ENCODE data around the gene PTX4. TPM values are rescaled to one million over a fixed set of nuclear protein-coding genes. Genes with fewer than 3 reads are reported as not detected.

The PTX4 gene
- polyA plus RNA-seq, 1 donor (not counting 4 experiments of a cell fraction or from before 2014, with no cell fraction given): not detected

- Histone ChIP-seq H3K79me2 (ENCODE audit: control insufficient read depth, insufficient read depth, low read length) (no peaks in the 10 kb centered on the region), H3K27me3 (ENCODE audit: control insufficient read depth, extremely low read depth, insufficient read depth, low read length) (no peaks in the 10 kb centered on the region), H3K4me2 (ENCODE audit: control insufficient read depth, extremely low read depth, insufficient read depth, low read depth, low read length) (no peak overlapping the region), H3K36me3 (ENCODE audit: control insufficient read depth in 2 of 2, extremely low read depth in 1 of 2, insufficient read depth in 2 of 2, low read length in 2 of 2) (peaks cover 0 to 7% of the 10 kb centered on the region in 2 experiments), H3K4me1 (ENCODE audit: control insufficient read depth, extremely low read depth, insufficient read depth, low read length) (no peaks in the 10 kb centered on the region), H3K27ac (ENCODE audit: control insufficient read depth, insufficient read depth, low read length) (no peak overlapping the region), H3K9ac (ENCODE audit: control insufficient read depth, extremely low read depth, insufficient read depth, low read length) (no peak overlapping the region), H3K9me1 (ENCODE audit: control insufficient read depth, extremely low read depth, insufficient read depth, low read length) (no peaks in the 10 kb centered on the region), H3K4me3 (ENCODE audit: control insufficient read depth in 2 of 3, extremely low read depth in 1 of 3, insufficient read depth in 2 of 3, low read depth in 1 of 3, low read length in 3 of 3) (no peak overlapping the region), H3K9me3 (ENCODE audit: control insufficient read depth, low read depth, low read length) (no peaks in the 10 kb centered on the region), H2AFZ (ENCODE audit: control insufficient read depth, low read length) (no peak overlapping the region), H4K20me1 (ENCODE audit: control insufficient read depth, extremely low read depth, insufficient read depth, low read length) (no peaks in the 10 kb centered on the region)
- no peak for FAIRE-seq
- no peak for DNase-seq (ENCODE audit: low read depth, low spot score)
- TF ChIP-seq, protein P1, sequence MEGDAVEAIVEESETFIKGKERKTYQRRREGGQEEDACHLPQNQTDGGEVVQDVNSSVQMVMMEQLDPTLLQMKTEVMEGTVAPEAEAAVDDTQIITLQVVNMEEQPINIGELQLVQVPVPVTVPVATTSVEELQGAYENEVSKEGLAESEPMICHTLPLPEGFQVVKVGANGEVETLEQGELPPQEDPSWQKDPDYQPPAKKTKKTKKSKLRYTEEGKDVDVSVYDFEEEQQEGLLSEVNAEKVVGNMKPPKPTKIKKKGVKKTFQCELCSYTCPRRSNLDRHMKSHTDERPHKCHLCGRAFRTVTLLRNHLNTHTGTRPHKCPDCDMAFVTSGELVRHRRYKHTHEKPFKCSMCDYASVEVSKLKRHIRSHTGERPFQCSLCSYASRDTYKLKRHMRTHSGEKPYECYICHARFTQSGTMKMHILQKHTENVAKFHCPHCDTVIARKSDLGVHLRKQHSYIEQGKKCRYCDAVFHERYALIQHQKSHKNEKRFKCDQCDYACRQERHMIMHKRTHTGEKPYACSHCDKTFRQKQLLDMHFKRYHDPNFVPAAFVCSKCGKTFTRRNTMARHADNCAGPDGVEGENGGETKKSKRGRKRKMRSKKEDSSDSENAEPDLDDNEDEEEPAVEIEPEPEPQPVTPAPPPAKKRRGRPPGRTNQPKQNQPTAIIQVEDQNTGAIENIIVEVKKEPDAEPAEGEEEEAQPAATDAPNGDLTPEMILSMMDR (optimal IDR thresholded peaks at IDR 0.05 in 1 of 3, IDR thresholded peaks at IDR 0.05 in 1 of 3, conservative IDR thresholded peaks at IDR 0.05 in 1 of 3; ENCODE audit: extremely low read depth in 1 of 3, insufficient read depth in 2 of 3, low read length in 3 of 3): no peak
- no peak for TF ChIP-seq EZH2 (IDR thresholded peaks at IDR 0.05; ENCODE audit: low read length)
- dilution Hi-C loops (cut with MboI; ENCODE audit: extremely low pct_ligation_motif_present, low sequenced_read_pairs): no loop called here
Observed at GRCh38 chr16:1510941-1511351, 22.2 kb upstream of the PTX4 start.

DNA sequence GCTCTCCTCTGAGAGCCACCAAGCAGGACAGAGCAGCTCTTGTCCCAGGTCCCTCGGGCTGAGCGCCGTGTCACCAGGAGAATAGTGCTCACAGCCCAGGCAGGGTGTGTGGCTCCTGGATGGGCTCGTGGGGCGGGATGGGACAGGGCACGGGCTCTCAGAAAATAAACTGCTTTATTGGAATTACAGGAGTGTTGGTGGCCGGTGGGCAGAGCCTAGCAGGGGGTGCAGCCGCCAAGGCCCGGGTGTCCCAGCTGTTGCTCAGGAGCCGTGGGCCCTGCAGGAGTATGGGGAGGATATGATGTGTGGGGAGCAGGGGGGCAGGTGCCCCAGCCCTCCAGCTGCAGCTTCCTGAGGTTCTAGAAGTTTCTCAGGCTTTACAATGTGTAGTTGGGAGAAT lies 21.5 kb upstream of the PTX4 start:
- H3K9me3 ChIP-seq (ENCODE audit: control insufficient read depth, low read depth, low read length): no peaks in the 10 kb centered on the region
- DNase-seq (ENCODE audit: low read depth, low spot score) (no peak), FAIRE-seq (no peak)
- no peaks in the 10 kb centered on the region for H4K20me1 ChIP-seq (ENCODE audit: control insufficient read depth, extremely low read depth, insufficient read depth, low read length)
- no peaks in the 10 kb centered on the region for H3K27me3 ChIP-seq (ENCODE audit: control insufficient read depth, extremely low read depth, insufficient read depth, low read length)
- no peak overlapping the region for H3K27ac ChIP-seq (ENCODE audit: control insufficient read depth, insufficient read depth, low read length)
- H3K36me3 ChIP-seq (ENCODE audit: control insufficient read depth in 2 of 2, extremely low read depth in 1 of 2, insufficient read depth in 2 of 2, low read length in 2 of 2): peaks cover 0 to 7% of the 10 kb centered on the region in 2 experiments
- no peak overlapping the region for H3K4me2 ChIP-seq (ENCODE audit: control insufficient read depth, extremely low read depth, insufficient read depth, low read depth, low read length)
- H3K9ac ChIP-seq (ENCODE audit: control insufficient read depth, extremely low read depth, insufficient read depth, low read length): no peak overlapping the region
- dilution Hi-C loops (cut with MboI; ENCODE audit: extremely low pct_ligation_motif_present, low sequenced_read_pairs): no loop called here
- no peaks in the 10 kb centered on the region for H3K9me1 ChIP-seq (ENCODE audit: control insufficient read depth, extremely low read depth, insufficient read depth, low read length)
- no peaks in the 10 kb centered on the region for H3K4me1 ChIP-seq (ENCODE audit: control insufficient read depth, extremely low read depth, insufficient read depth, low read length)
- H3K4me3 ChIP-seq (ENCODE audit: control insufficient read depth in 2 of 3, extremely low read depth in 1 of 3, insufficient read depth in 2 of 3, low read depth in 1 of 3, low read length in 3 of 3): no peak overlapping the region
- TF ChIP-seq EZH2 (IDR thresholded peaks at IDR 0.05; ENCODE audit: low read length): no peak
- TF ChIP-seq, protein P1 (optimal IDR thresholded peaks at IDR 0.05 in 1 of 3, IDR thresholded peaks at IDR 0.05 in 1 of 3, conservative IDR thresholded peaks at IDR 0.05 in 1 of 3; ENCODE audit: extremely low read depth in 1 of 3, insufficient read depth in 2 of 3, low read length in 3 of 3): no peak
- no peaks in the 10 kb centered on the region for H3K79me2 ChIP-seq (ENCODE audit: control insufficient read depth, insufficient read depth, low read length)
- H2AFZ ChIP-seq (ENCODE audit: control insufficient read depth, low read length): no peak overlapping the region

All from keratinocyte (primary cell).